Midbrain (tissue), 1 donor: ENCODE data around the gene USP12.

Source experiments
- DNase-seq: peaks from one replicate; lab custom pipeline; 2025; lab: John Stamatoyannopoulos, UW

USP12 gene

DNA sequence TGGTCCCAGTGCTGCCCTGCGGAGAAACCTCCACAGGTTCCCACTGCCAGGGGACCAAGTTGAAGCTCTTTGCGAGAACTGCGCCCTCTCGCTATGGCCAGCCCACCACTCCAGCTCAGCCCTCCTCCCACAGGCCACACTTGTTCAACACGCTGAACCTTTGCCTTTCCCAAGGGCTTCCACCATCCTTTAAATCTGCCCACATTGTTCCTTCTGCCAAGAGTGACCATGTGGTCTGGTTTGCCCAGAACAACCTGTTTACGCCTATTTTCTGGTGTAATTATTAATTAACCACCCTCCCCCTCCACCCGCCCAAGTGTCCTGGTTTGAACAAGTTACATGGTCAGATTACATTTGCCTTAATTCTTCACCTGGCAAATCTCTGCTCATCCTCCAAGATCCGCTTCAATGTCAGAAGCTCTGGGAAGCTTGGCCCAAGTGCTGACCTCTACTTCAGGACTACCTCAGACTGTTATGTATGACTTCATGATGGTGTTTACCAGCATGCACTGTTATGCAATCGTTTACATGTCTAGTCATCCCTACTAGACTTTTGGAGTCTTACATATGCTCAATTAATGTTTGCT is 12.0 kb upstream of the USP12 start:
- no peak for DNase-seq

DNA sequence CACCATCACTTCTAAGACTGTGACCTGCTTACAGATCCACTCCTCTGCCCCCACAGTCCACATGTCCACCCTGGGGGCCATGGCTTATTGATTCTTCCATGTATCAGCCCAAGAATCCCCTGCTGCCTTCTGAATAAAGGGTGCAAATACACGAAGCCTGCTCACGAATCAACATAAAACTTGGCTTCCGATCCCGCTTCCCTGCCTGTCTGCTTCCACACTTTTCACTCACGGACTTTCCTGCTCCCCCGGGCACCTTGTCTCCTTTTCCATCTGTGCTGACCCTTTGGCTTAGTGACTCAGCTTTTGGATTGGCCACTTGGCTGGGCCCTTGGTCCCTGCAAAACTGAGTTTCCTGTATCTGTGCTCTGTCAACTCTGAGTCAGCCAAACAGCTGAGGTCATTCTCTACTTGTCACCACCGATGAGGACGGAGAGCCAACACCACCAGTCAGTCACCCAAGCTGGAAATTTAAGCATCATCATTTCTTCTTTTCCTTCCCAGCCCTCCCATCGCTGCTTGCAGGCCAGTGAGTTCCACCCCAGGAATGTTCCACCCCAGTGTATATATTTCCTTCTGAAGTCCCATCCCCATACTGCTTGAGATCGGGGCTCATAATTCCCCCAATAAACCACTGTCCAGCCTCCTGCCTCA is 11.4 kb upstream of the USP12 start:
- no peak for DNase-seq

DNA sequence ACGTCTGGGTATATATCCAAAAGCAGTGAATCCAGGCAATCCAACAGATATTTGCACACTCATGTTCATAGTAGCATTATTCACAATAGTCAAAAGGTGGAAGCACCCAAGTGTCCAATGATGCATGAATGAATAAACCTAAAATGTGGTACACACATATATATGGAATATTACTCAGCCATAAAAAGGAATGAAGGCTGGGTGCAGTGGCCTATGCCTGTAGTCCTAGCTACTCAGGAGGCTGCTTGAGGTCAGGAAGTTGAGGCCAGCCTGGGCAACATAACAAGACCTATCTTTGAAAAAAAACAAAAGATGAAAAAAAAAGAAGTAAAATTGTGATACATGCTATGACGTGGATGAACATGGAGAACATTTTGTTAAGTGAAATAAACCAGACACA is 10.4 kb upstream of the USP12 start:
- no peak for DNase-seq

DNA sequence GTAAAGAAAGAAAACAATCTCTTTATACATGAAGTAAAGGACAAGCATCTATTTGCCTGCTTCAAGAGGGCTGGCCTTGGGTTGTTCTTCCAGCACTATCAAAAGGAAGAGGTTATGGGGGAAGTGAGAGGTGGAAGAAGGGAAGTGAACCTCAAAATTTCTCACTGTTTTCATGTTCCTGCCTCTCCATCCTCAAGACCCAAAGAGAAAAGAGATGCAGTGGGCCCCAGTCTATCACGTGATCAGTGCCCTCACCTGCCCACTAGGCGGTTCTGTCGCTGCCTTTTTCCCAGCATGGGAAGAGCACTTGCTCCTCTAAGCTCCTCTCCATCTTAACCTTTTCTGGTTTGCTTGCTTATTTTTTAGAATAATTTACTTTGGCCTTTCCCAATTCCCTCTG is 6.2 kb upstream of the USP12 start:
- no peak for DNase-seq

DNA sequence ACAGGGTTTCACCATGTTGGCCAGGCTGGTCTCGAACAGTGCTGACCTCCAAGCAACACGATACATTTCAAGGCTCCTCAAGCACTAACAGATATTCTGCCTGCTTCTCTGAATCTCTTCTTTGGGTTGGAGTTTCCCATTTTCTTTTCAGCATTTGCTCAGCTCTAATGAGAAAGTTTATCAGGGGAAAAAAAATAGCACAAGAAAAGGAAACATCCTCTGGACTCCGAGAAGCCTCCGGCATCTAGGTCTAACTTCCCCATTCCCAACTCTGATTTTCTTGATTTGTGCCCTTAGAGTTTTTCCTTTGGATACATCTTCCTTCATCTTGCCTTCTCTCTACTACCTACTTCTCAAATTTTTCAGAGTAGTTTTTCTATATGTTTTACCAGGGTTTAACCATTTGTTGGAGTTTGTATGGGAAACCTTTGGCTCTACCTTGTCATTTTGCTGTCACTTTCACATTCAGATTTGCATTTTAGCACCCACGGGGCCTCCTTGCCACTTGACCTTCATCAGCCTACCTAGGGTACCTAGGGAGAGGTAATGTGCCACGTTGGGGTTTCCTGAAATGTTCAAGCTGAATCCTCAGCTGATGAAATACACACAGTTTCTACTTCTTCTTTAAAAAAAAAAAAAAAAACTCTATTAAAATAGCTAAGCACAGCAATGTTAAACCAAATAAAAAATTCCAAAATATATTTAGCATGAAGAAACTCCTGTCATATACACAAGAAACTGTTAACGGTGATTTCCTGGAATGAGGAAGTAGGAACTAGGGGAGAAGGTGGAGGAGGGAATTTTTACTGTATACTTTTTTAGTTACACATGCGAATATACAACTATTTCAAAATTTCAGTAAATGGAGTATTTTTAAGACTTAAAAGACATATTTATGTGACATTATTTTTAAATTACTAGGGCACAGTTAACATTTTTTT is 5.1 kb upstream of the USP12 start:
- no peak for DNase-seq

DNA sequence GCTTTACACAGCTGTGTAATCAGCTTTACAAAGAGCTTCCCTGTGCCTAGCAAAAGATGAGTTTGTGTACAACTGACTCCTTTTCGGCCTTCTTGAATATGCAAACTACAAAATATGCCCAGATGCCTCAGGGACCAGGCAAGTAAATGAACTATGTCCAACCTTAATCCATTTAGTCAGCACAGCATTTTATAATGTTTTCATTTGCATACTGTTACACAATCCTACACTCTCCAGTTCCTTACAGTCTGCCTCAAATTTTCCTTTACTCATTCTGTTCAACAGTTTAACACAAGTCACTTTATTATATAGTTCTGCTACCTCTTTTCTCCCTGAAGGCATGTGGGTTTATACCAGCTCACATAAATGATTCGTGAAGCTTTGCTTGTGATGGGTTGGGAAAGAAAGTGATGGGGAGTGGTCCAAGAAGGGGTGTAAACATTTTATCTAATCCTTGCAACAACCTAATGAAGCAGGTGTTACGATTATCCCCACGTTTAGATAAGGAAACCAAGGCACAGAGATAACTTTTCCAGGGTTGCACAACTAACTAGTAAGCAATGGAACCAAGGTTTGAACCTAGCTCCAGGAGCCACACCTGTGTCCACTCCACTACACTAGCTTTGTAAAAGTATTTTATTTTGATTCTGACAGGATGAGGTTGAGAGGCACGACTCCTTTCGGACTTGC is 3.3 kb upstream of the USP12 start:
- DNase-seq: no peak

DNA sequence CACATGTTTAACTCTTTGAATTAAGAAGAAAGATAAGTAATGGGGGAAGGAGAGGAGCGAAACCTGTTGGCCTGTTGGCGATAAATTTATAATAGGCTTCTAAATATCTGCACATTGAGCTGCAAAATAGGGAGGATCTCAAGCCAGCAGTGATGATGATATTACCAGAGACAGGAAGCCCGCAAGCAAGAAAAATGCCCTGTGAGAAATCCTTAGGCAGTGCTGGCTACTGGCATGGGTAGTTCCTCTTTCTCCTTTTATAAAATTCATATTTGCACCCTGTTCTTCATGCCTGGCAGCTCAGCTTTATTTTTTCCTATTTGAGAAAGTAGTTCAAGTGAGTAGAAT is 858 bp upstream of the USP12 start:
- no peak for DNase-seq

DNA sequence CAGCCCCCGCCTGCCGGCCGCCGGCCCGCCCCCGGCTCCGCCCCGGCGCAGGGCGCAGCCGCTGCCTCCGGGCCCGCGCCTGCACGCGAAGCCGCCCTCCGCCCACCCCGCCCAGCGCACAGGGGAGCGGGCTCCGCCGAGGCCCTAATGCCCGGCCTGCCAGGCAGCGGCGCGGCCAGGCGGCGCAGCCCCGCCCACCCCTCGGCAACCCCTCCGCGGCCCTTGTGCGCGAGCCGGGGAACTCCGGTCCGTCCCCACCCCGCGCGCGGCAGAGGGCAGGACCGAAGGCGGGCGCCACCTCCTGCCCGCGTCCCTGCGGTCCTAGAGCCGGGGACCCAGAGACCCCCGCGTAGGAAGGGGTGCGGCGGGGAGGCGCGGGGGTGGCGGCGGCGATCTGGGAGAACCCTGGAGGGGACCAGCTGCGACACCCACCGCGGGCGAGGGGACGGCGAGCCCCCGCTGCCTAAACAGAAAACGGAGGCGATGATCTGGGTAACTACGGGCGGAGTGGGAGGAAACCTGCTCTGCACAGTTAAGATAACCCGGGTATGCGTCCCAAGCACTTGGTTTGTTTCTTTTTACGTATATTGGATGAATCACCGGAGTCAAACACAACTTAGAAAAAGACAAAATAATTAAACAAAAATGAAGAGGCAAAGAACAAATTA is 350 bp upstream of the USP12 start:
- DNase-seq: peak; percentile 91

DNA sequence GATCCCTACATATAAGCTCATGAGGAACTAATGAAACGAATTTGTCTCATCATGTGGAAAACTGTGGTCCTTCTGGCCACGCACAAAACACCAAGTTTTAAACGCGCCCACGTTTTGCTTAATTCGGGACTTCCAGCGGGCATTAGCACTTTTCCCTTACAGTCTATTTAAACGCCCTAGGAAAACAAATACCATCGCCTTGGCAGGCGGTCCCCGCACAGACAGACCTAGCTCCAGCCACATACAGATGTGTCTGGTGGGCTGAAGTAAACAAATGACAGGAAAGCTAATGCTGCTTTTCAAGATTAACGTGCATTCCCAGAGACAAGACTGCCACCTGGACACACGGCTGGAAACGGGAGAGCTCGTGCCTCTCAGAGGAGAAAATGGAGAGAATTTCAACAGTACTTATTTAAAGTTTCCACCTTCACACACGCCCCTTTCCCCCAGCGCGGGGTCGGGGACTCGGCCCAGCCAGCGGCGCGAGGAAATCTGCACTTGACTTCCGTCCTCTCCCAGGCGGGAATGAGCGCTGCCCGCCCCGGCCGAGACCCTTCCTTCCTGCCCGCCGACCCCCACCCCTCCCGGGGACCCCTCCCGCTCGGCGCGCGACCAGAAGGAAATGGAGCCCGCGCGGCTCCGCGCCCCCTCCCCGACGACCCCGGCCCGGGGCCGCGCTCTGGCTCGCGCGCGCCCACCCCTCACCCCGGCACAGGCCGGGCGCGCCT is 931 bp downstream of the USP12 start:
- DNase-seq: peak; percentile 21

DNA sequence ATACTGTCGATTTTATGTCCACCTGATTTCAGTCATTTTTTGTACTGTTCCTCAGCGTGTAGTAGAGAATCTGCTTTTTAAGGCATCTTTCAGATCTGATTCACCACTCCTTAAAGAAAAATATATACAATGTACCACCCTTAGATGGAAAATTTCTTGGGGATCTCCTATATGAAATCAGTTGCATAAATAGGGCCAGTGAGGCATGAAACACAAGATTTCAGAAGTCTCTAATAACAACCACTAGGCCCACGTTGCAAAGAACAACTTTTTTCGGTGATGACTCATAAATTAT is 1.4 kb downstream of the USP12 start:
- DNase-seq: no peak

DNA sequence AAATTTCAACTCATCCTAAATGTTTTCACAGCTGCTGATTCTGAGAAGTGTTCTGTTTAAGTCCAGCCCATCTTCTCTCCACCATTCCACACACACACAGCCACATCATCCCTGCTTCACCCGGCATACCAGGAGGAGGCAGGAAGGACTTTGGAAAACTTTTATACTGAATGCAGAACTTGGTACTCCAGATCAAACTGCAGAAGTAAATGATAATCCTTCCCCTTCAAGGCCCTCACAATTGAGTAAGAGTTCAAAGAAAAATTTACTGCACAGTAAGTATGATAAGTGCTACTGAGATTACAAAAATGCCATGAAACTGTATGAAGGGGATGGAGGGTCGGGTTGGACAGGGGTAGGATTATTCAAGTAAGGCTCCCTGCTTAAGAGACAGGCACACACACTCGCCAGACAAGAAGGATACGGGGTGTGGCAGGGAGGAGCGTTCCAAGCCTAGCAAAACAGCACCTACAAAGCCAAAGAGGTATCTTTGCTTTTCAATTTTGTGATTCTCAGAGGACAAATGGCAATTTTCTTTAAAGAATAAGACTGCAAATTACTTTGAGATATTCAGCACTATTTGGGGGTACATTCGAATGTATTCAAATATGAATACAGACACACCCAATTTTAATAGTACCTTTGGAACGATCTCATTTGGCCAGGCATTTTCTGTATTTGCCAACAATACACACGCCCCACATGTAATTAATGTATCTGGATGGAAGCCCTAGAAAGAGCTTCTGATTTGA is 2.5 kb downstream of the USP12 start:
- DNase-seq: no peak

DNA sequence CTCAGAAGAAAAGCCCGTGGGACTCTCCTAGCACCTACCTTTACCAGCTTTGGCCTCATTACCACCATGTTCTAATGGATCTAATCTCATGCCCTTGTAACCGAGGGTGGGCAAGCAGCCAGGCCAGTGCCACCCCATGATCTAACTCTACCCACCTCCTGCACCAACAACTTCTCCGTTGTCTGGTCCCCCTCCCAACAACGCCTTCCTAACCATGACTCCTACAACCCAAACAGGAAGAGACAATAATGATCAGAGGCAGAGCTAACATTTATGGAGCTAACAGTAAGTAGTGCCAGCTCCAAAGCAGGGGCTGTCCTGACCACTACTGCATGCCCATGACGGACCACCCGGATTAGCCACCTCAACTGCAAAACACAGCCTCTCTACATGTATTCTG is 3.5 kb downstream of the USP12 start:
- no peak for DNase-seq

DNA sequence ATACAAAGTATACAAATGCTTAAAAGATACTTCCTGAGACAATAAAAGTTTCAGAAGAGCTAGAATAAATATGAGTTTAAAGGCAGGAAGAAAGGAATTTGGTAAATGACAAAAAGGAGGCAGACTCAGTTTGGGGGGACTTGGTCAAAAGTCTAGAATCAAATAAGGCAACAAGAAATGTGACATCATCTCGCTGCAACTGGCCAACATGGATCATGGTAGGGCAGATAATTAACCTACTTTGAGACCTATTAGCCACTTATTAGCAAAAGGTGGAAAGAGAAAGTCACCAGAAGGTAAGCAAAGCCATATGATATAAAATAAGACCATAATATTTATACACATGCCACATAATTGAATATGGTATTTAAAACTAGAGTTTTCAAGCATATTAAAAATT is 5.3 kb downstream of the USP12 start:
- no peak for DNase-seq

DNA sequence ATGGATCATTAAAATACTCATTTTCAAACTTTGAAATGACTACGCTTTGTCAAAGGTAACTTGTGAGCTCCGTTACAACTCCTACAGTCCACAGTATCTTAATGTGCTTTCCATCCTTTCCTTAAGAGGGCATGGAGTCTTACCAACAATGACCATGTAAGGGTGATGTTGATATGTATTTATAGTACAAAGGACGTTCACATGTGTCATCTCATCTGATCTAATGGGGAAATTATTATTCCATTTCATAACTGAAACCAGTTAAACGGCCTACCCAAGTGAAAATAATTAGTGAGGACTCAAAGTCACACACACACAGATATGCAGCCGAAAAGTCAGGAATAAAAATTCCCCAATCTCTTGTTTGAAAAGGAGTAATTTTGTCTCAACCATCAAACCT is 9.6 kb downstream of the USP12 start:
- DNase-seq: no peak

DNA sequence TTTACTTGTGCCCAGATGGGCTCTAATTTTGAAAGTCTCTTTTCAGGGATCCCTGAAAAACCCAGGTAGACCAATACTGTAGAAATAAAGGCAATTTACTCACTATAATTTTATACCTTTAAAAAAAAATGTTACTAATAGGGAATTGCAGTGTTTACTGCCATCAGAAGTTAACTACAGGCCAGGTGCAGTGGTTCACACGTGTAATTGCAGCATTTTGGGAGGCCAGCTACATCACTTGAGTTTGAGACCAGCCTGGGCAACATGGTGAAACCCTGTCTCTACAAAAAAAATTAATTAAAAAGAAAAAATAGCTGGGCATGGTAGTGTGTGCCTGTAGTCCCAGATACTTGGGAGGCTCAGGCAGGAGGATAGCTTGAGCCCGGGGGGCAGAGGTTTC is 10.2 kb downstream of the USP12 start:
- no peak for DNase-seq

DNA sequence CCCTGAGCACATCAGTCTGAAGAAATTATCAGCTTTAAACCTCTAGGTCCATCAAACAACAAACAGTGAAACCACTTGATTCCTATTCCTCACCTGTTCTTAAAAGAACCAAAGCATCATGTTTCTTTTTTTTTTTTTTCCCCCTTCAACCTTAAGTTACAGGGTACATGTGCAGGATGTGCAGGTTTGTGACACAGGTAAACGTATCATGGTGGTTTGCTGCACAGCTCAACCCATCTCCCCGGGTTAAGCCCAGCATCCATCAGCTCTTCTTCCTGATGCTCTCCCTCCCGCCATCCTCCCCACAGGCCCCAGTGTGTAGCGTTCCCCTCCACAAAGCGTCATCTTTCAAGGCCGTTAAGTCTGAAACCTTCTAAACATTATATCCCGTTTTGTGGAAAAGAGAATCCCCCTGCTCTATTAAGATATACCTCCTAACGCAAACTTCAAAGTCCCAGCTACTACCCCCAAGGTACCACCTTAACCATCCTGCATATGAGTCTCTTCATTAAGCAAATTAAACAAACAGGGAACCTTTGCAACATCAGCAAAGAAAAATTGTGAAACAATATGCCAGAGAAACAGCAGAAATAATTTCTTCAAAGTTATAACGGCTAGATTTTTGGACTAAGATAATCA is 10.8 kb downstream of the USP12 start:
- no peak for DNase-seq

DNA sequence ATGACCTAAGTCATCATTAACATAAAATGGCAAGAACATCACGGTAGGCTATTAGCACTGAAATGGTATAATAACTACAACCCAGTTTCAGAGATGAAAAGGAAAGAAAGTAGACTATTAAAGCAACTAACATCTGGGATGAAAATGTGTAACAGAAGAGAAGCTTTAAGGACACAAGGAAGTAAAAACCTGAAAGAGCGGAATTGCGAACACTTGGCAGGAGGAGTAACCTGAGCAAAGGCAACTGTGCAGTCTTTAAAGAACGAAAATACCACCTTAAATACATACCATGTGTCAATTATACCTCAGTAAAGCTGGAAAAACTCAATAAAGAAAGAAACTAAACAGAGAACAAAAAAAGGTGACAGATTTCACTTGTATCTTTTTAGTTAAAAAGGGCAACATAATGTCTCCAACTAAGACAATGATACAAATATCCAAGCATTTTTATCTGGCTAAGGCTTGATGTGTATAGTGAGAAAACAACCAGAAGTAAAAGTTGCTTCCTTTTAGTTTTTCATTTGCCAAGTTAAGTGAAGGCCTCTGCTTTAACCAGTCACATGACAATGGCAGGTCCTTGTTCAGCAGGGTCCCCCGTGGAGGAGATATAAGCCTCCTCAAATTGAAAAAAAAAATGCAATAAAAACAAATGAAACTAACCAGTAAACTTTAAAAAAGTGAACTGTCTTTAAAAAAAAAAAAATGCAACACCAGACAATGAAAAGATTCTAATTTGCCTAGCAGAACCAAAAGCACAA is 11.6 kb downstream of the USP12 start:
- no peak for DNase-seq

DNA sequence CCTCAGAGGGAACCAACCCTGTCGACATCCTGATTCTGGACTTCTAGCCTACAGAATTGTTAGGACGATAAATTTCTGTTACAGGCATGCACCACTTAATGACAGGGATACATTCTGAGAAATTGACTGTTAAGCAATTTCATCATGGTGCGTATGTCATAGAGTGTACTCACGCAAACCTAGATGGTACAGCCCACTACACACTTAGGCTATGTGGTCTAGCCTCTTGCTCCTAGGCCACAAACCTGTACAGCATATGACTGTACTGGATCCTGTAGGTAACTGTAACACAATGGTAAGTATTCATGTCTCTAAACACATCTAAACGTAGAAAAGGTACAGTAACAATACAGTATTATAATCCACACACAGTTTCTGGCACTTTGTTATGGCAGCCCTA is 13.3 kb downstream of the USP12 start:
- DNase-seq: no peak

DNA sequence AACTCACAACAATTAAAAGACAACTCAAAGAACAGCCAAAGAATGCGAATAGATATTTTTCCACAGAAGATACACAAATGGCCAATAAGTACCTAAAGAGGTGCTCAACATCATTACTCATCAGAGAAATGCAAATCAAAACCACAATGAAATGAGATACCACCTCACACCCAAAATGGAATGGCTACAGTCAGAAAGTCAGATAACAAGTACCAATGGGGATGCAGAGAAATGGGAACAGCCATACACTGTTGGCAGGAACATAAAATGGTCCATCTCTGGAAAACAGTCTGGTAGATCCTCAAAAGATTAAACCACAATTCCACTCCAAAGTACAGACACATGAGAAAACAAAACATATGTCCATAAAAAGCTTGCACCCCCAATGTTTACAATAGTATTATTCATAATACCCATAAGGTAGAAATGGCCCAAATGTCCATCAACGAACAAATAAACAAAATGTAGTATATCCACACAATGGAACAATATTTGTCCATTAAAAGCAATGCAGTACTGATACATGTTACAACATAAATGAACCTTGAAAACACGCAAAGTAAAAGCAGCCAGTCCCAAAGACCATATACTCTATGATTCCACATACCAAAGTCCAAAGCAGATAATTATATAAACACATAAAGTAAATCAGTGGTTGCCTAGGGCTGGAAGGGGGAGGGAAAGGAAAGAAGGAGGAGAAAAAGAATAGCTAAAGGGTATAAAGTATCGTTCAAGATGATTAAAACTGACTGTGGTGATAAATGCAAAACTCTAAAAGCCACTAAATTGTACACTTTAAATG is 19.6 kb downstream of the USP12 start:
- no peak for DNase-seq
